Activated naive CD4-positive, alpha-beta T cell treated with anti-CD3 and anti-CD28 coated beads, Interleukin-2, amount 50 U/mL, for 16 hours (primary cell): Measurements from ENCODE around the gene IL15RA.

Experiments
- DNase-seq: peaks from one replicate; pipeline ENCODE4 v3.0.0-alpha.2; 2020

The IL15RA gene, protein sequence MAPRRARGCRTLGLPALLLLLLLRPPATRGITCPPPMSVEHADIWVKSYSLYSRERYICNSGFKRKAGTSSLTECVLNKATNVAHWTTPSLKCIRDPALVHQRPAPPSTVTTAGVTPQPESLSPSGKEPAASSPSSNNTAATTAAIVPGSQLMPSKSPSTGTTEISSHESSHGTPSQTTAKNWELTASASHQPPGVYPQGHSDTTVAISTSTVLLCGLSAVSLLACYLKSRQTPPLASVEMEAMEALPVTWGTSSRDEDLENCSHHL

DNA sequence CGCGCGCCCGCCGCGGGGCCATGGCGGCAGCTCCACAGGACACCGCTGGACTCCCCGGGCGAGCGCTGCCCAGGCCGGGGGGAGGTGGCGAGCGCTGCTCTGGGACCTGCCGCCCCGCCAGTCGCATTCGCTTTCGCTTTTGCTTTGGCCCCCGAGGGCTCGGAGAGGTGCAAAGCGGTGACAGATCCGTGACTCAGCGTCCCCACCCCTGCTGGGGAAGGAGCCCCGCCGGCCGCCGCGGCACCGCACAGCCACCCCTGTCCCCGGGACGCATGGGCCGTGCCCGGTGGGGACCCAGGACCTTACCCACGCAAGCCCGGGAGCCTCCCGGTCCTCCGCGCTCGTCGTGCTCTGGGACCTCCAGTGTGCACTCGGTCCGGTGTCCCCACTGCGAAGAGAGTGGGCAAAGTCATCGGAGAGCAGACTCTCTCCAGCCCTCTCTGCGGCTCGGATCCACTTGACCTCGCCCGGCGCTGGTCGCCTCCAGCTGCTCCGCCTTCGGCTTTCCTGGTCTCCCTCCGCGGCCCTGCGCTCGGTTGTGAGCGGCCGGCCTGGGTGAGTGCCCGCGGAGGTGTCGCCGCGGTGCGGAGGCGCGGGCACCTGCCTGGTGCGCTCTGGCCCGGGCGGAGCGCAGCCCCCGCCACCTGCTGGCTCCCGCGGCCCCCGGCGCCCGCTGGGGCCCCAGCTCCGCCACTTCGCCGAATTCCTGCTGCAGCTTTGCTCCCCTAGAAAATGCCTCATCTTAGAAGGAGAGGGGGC lies at the start of gene IL15RA:
TSS of gene IL15RA (minus strand) at position 73 of the 759 bp plus-strand sequence. CDS start at position 22, 51 bp downstream.
- DNase-seq = peak; percentile 91

DNA sequence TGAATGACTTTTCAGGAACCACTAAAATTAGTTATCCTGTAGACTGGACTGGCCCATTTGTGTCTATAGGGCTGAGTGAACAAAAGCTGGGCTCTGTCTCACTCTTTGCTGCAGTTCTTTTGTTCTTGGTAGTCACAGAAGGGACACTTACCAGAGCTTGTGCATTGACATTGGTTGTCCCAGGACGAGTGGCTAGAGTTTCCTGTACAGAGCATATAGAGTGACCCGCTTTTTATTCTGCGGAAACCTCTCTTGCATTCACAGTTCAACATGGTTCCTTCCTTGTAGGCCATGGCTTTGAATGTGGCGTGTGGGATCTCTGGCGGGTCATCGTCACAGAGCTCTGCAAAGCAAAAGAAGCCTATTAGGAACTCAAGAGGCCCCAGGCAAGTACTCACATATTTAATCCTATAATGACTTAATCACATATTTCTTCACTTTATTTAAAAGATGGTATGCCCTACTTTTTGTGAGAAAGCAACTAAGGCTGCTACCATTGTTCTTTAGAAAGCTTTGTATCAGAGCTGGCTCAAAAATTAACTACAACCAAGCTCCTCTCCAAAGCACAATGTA lies 48.4 kb upstream of the IL15RA start:
- DNase-seq = no peak

DNA sequence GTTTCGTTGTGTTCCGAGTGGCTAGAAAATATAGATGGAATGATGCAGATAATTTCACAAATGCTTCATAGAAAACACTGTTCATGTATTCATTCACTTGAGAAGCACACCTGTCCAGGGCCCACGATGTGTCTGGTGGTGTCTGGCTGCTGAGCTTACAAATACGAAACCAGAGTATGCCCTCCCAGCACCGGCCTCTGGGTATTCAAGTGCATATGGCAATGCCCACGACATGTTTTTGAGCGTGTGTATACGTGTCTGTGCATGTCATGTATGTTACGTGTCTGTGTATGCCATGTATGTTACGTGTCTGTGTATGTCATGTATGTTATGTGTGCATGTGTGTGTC lies 47.0 kb upstream of the IL15RA start:
- no peak for DNase-seq

DNA sequence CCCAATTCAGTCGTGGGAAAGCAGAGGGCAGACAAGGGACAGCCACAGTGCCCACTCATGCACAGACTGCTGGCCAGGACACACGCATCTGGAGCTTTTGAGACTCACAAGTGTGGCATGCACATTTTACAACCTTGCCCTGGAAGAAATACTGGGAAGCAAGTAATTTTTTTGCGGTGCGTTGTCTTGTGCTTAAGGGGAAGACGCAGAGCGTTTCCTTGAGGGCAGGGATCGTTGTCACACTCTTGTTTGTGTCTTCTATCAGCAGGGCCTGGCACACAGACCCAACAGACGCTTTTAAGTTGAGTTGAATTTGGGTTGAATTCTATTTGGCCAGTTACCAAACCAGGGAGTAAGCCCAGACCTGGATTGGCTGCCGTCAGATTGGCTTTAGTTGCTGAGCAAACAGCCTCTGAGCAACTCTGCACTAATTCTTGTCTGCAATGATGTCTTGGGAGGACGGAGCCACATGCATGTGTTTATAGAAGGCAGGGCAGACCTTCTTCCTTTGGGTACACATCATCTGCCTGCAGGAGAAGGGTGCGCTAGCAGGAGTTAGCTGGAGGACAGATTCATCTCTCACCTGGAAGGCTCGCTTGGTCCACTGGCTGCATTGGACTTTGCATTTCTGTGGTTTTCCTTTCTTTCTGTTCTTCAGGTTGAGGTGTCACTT lies 46.5 kb upstream of the IL15RA start:
- DNase-seq = no peak

DNA sequence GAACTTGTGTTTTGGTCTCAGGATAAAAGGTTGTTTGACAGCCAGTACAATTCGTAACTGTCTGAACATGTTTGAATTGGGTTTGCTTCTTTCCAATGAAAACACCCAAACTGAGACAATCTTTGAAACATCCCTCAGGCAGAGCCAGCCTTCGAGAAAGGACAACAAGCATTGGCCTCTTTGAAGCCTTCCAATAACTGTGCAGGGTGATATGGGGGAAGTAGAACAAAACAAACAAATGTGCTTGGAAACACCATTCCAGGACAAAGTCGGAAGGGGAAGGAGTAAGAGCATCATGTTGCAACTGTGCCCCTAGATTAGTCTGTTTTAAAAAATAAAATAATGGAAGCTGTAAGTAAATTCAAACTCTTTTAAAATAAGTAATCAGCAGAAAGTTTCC lies 45.3 kb upstream of the IL15RA start:
- no peak for DNase-seq

DNA sequence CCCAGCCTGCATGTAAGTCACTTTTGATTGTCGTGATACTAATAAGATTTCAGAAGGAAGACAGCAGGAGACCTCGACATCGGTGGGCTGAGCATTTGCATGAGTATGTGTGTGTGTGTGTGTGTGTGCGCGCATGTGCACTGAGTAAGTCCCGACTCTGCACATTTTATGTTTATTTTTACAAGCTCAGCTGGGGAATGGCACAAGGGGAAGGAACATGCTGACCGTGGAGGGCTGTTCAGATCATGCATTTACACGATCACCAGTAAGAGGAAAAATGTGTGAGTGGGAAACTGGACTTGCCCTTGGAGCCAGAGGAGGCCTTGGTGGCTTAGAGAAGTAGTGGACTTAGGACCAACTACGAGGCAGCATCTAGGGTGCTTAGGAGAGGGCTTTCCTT lies 43.5 kb upstream of the IL15RA start:
- DNase-seq = no peak

DNA sequence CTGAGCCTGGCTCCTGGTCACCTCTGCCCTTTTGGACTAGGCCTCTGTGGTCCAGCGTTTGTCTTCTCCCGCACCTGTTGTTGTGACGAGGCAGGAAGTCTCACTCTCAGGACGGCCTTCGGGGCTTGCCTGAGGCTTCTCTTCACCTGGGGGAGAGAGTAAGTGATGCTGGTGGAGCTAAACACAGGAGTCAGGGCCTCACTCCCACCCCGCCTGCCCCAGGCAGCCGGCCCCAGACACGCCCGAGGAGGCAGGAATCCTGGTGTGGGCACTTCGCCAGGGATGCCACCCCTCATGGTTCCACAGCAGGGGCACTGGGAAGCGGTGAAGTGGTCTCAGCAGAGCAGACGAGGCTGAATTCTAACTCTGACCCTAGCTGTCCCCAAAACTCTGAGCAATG lies 42.5 kb upstream of the IL15RA start:
- no peak for DNase-seq

DNA sequence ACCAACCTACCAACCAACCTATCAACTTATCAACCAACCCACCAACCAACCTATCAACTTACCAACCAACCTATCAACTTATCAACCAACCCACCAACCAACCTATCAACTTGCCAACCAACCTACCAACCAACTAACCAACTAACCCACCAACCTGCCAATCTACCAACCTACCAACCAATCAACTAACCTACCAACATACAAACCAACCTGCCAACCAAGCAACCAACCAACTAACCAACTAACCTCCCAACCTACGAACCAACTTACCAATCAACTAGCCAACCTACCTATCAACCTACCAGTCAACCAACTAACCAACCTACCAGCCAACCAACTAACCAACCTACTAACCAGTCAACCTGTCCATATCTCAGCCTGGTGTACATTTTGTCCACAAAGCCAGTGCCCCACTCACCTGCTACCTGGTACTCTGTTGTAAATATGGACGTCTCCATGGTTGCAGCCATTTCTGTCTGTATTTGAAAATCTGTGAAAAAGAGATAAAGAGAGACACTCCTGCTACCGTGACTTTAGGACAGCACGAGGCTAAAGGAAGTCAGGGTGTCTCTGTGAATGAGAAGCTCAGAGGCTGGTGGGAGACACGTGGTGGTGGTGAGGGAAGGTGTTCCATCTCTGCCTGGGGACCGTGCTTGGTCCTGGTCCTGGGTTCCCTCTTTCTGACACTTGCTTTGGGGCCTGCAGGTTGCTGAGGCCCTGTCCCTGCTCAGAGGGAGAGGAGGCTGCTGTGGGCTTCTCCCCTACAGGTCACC lies 41.9 kb upstream of the IL15RA start:
- DNase-seq = no peak

DNA sequence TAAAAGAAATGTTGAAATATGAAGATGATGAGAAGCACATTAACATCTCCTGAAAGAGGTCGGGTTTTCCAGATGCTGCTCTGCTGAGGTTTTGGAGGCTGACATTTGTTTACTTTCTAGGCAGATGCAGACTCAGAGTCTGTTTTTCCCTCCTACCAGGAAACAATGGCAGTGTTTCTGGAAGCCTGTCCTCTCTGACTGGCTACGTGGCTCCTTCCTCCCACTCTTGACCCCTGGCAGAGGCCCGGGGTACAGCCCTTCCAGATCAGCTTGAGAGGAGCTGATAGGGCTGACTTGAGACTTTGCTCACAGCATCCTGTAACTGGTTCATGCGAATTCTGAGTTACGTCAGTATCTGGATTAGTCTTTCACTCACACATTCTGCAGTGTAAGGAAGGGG lies 41.1 kb upstream of the IL15RA start:
- DNase-seq = no peak

DNA sequence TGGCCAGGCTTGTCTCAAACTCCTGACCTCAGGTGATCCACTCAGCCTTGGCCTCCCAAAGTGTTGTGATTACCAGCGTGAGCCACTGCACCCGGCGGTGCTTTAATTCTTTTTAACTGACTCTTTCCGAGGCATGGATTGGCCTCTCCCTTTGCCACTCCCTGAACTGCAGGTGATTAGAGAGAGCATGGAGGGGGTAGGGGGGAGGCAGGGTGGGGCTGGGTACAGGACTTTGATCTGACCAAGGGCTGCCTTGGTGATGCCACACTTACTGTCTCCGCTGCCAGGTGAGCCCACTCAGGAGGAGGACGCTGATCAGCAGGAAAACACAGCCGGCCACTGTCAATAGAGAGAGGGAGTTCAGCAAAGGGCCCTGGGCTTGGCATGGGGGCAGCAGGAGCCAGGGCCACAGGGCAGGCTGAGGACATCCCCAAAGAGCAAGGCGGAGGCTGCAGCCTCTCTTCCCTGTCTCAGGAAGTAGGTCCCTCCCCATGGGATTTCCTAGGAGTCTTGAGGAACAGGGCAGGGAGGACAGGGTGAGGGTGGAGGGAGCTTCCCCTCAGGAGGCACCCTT lies 40.5 kb upstream of the IL15RA start:
- no peak for DNase-seq

DNA sequence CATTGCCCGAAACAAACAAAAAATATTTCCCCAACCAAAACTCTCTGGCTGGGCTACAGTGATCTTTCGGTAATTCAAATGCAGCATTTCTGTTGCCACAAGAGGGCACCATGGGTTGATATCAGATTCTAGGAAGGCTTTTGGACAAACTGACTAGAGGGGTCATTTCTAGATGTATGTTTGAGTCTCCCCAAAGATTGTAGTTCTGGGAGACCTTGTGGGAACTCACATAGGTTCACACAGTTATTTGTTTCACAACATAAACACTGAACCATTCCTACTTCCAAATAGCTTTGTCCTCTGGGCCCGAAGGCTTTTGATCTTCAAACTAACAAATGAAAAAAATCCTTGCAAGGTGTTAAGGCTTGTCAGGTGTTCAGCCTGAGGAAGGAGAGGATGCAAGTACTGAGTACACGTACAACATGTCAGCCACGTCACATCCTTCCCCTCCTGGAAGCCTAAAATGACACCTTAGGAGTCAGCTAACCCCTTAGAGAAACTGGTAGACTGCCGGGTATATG lies 37.0 kb upstream of the IL15RA start:
- peak; percentile 54 for DNase-seq

DNA sequence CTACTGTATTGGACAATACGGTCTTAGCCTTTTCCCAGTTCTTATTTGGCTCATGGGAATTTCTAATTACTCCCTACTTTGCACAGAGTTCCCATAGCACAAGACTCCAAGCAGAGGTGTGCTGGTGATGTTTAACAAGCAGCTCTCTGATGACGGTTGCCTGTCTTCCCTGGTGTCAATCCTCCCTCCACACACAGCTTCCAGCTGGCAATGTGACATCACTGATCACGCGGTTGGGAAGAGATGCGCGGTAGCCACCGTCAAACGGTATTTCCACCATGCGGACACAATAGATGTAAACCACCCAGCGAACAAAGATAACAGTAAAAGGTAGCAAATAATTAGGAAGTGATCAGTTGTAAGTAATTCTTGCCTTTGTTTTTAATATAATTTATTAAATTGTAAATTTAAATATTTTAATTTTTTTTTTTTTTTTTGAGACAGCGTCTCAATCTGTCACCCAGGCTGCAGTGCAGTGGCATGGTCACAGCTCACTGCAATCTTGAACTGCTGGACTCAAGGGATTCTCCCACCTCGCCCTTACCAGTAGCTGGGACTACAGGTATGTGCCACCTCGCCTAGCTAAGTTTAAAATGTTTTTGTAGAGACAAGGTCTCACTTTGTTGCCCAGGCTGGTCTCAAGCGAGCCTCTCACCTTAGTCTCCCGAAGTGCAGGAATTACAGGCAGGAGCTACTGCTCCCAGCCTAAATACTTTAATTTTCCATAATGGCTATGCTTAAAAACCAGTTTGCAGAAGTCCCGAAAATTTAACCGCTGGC lies 36.3 kb upstream of the IL15RA start:
- no peak for DNase-seq

DNA sequence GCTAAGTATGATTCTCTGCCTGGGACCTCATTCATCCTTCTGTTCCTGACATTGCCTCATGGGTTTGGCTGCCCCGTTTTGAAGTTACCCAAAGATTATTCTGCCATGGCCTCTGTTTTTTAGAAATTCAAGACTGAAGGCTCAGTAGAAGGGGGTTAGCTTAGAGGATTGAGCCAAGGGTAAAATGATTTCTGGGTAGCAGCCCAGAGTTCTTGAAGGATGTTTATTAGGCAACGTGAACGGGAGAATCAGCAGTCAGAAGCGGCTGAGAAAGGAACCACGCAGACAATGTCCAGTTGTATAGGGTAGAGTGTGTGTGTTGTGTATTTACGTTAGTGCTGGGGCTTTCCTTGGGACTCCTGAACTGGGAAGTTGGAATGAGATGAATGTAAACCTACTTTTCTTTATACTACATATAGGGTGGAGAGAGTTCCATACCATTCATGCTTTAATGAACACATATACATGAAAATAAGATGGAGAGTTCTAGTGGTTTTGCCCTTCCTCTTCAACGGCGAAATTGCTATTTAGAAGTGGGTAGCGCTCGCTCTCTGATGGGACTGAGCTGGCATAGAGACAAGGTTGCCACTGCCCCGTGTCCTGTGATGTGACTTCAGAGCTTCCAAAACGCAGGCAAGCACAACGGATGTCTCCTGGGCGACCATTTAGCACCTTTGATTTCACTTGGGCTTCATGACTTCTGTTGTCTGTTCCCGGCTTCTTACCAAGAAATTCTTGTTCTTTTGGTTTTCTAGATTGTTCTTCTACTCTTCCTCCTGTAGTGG lies 35.0 kb upstream of the IL15RA start:
- no peak for DNase-seq

DNA sequence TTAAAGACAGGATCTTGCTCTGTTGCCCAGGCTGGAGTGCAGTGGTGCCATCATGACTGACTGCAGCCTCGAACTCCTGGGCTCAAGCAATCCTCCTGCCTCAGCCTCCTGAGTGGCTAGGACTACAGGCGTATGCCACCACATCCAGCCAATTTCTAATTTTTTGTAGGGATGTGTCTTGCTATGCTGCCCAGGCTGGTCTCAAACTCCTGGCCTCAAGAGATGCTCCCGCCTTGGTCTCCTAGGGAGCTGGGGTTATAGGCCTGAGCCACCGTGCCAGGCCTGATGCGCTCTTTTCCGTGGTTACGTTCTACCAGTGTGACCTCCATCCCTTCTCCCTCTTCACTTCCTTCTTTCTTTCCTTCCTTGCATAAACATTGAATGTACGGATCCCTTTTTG lies 34.2 kb upstream of the IL15RA start:
- no peak for DNase-seq

DNA sequence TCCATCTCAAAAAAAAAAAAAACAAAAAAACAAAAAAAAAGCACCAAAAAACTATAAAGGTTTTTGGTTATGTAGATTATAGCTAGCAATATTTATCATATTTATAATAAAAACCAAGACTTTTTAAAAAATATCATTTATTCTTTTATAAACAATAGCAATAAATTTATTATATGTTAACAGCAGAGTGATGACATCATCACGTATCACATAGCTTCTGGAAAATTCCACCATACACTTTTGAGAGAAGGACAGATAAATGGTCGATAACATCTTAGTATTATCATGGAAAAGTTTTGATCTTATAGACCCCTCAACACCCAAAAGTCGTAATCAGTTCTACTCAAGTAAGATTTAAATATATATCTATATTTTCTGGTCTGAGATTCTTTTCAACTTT lies 33.2 kb upstream of the IL15RA start:
- no peak for DNase-seq

DNA sequence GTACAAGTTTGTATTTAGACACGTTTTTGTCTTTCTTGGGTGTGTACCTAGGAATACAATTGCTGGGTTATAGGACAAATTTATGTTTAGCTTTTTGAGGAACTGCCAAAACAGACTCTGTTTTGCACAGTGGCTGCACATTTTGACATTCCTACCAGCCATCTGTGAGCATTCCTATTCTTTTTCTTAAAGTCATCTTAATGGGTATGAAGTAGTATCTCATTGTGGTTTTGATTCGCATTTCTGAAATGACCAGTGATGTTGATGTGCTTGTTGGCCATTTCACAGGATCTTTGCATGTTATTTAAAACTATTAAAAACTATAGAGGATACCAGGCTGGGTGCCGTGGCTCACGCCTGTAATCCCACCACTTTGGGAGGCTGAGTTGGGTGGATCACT lies 32.6 kb upstream of the IL15RA start:
- no peak for DNase-seq

DNA sequence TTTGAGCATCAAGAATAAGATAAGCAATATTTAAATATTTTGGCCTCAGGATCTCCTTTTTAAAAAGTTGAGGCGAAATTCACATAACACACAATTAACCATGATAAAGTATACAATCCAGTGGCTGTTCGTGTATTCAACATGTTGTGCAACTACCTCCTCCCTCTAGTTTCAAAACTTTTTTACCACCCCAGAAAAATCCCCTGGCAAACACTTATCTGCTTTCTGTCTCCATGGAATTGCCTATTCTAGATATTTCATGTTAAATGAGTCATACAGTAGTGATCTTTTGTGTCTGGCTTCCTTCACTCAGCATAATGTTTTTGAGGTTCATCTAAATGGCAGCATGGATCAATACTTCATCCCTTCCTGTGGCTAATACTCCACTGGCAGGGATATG lies 31.8 kb upstream of the IL15RA start:
- DNase-seq = no peak

DNA sequence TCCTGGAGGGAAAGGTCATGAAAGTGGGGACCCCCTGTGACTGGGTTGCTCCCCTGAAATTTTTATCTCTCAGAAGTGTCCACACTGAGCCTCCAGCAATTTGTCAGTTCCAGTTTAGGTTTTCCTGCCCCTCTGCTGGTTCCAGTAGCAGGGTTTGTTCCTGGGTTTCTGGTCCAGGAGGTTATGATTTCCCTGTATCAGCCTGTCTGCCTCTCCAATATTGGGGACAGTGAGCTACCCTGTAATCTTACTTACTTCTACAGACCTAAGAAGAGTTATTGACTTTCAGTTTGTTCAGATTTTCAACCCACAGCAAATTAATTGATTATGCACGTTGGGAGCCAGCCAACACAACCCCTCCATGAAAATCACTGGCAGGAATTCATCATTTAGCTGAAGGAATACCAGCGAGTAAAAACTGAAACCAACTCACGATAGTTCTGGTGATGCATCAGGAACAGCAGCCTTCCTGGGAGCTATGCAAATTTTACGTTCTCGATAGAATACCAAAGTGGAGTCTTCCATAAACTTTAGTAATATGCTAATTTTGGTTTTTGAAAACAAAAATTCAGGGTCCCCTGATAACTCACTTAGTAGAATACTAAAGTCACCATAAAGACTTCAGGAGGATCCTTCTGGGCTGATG lies 31.3 kb upstream of the IL15RA start:
- DNase-seq = no peak

DNA sequence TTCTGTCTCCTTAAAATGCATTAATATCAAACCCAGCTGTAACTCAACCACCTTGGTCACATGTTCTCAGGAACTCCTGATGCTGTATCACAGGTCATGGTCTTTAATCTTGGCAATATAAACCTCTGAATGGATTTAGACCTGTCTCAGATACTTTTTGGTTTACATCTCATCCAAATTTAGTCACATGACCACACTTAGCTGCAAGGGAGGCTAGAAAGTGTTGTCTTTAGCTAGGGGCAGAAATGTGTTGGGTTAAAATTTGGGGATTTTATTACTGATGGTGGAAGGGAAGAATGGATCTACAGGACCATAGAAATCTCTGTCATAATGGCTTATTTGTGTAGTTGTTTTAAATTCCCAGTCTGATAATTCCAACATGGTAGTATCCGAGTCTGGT lies 29.6 kb upstream of the IL15RA start:
- DNase-seq = no peak

DNA sequence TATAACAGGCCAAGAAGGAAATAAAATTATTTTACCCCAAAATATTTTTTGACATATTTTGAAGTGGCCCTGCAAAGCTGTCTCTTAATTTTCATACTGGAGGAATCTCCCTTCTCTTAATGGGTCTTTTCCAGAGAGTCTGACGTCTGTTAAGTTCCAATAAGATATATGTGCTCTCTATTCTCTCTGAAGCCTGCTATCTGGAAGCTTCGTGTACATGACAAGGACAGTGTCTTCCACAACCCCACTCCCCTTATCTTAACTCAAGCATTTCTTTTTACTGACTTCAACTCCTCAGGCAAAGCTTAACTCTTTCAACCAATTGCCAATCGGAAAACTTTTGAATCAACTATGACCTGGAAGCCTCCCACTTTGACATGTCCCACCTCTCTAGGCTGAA lies 29.2 kb upstream of the IL15RA start:
- no peak for DNase-seq
